Measurements from ENCODE around the gene SMURF2. TPM values are rescaled to one million over a fixed set of nuclear protein-coding genes. Genes with fewer than 3 reads are reported as not detected.
A peak's percentile ranks its signal among the peaks of the same experiment; 100 is the strongest.

SMURF2 gene
- total RNA-seq, 1 donor from 2014 or later: 33.3 TPM

GRCh38 chr17:64540118-64540776 lies 121.9 kb downstream of the SMURF2 start:
- no peak overlapping the region for H3K4me3 Mint-ChIP-seq (ENCODE audit: unreplicated experiment)
- H3K36me3 Mint-ChIP-seq (ENCODE audit: unreplicated experiment): peaks cover 5% of the 10 kb centered on the region
- TF ChIP-seq CTCF (IDR thresholded peaks at IDR 0.05; ENCODE audit: partially characterized antibody, unreplicated experiment): no peak
- H3K9me3 Mint-ChIP-seq (ENCODE audit: unreplicated experiment): peaks cover 4% of the 10 kb centered on the region
- no peak for DNase-seq
- H3K27ac Mint-ChIP-seq (ENCODE audit: unreplicated experiment): no peak overlapping the region
- no peaks in the 10 kb centered on the region for H3K4me1 Mint-ChIP-seq (ENCODE audit: low read depth, unreplicated experiment)
- peaks cover 4% of the 10 kb centered on the region for H3K27me3 Mint-ChIP-seq (ENCODE audit: unreplicated experiment)

GRCh38 chr17:64538508-64539130 lies 123.5 kb downstream of the SMURF2 start:
- DNase-seq: no peak
- peaks cover 4% of the 10 kb centered on the region for H3K9me3 Mint-ChIP-seq (ENCODE audit: unreplicated experiment)
- H3K4me3 Mint-ChIP-seq (ENCODE audit: unreplicated experiment): no peak overlapping the region
- no peak for TF ChIP-seq CTCF (IDR thresholded peaks at IDR 0.05; ENCODE audit: partially characterized antibody, unreplicated experiment)
- H3K36me3 Mint-ChIP-seq (ENCODE audit: unreplicated experiment): peaks cover 5% of the 10 kb centered on the region
- H3K27ac Mint-ChIP-seq (ENCODE audit: unreplicated experiment): peak overlapping the region; percentile 45
- no peaks in the 10 kb centered on the region for H3K4me1 Mint-ChIP-seq (ENCODE audit: low read depth, unreplicated experiment)
- peaks cover 4% of the 10 kb centered on the region for H3K27me3 Mint-ChIP-seq (ENCODE audit: unreplicated experiment)

- Mint-ChIP-seq H3K9me3 (ENCODE audit: unreplicated experiment) (peaks cover 4% of the 10 kb centered on the region), H3K4me1 (ENCODE audit: low read depth, unreplicated experiment) (no peaks in the 10 kb centered on the region), H3K27ac (ENCODE audit: unreplicated experiment) (no peak overlapping the region), H3K4me3 (ENCODE audit: unreplicated experiment) (no peak overlapping the region), H3K27me3 (ENCODE audit: unreplicated experiment) (peaks cover 4% of the 10 kb centered on the region), H3K36me3 (ENCODE audit: unreplicated experiment) (peaks cover 5% of the 10 kb centered on the region)
- TF ChIP-seq CTCF (IDR thresholded peaks at IDR 0.05; ENCODE audit: partially characterized antibody, unreplicated experiment): no peak
- DNase-seq: no peak
Observed at GRCh38 chr17:64537488-64537887, 124.6 kb downstream of the SMURF2 start.

GRCh38 chr17:64536913-64537312 lies 125.2 kb downstream of the SMURF2 start:
- TF ChIP-seq CTCF (IDR thresholded peaks at IDR 0.05; ENCODE audit: partially characterized antibody, unreplicated experiment): no peak
- no peak overlapping the region for H3K4me3 Mint-ChIP-seq (ENCODE audit: unreplicated experiment)
- no peak overlapping the region for H3K27ac Mint-ChIP-seq (ENCODE audit: unreplicated experiment)
- no peak for DNase-seq
- peaks cover 5% of the 10 kb centered on the region for H3K36me3 Mint-ChIP-seq (ENCODE audit: unreplicated experiment)
- H3K27me3 Mint-ChIP-seq (ENCODE audit: unreplicated experiment): peaks cover 4% of the 10 kb centered on the region
- H3K9me3 Mint-ChIP-seq (ENCODE audit: unreplicated experiment): peaks cover 4% of the 10 kb centered on the region
- no peaks in the 10 kb centered on the region for H3K4me1 Mint-ChIP-seq (ENCODE audit: low read depth, unreplicated experiment)

GRCh38 chr17:64535357-64535756 lies 126.8 kb downstream of the SMURF2 start:
- Mint-ChIP-seq H3K27me3 (ENCODE audit: unreplicated experiment) (peaks cover 4% of the 10 kb centered on the region), H3K36me3 (ENCODE audit: unreplicated experiment) (peaks cover 5% of the 10 kb centered on the region), H3K4me3 (ENCODE audit: unreplicated experiment) (no peak overlapping the region), H3K9me3 (ENCODE audit: unreplicated experiment) (peaks cover 4% of the 10 kb centered on the region), H3K4me1 (ENCODE audit: low read depth, unreplicated experiment) (no peaks in the 10 kb centered on the region), H3K27ac (ENCODE audit: unreplicated experiment) (no peak overlapping the region)
- no peak for DNase-seq
- no peak for TF ChIP-seq CTCF (IDR thresholded peaks at IDR 0.05; ENCODE audit: partially characterized antibody, unreplicated experiment)
